AG20443 (cell line): Measurements from ENCODE around the gene WIPF2.
A peak's percentile ranks its signal among the peaks of the same experiment; 100 is the strongest.

Source experiments
- DNase-seq: peaks from one replicate; pipeline ENCODE4 v3.0.0; 2012; ENCODE audit warnings: low spot score, mixed read lengths

WIPF2 gene, protein sequence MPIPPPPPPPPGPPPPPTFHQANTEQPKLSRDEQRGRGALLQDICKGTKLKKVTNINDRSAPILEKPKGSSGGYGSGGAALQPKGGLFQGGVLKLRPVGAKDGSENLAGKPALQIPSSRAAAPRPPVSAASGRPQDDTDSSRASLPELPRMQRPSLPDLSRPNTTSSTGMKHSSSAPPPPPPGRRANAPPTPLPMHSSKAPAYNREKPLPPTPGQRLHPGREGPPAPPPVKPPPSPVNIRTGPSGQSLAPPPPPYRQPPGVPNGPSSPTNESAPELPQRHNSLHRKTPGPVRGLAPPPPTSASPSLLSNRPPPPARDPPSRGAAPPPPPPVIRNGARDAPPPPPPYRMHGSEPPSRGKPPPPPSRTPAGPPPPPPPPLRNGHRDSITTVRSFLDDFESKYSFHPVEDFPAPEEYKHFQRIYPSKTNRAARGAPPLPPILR

DNA sequence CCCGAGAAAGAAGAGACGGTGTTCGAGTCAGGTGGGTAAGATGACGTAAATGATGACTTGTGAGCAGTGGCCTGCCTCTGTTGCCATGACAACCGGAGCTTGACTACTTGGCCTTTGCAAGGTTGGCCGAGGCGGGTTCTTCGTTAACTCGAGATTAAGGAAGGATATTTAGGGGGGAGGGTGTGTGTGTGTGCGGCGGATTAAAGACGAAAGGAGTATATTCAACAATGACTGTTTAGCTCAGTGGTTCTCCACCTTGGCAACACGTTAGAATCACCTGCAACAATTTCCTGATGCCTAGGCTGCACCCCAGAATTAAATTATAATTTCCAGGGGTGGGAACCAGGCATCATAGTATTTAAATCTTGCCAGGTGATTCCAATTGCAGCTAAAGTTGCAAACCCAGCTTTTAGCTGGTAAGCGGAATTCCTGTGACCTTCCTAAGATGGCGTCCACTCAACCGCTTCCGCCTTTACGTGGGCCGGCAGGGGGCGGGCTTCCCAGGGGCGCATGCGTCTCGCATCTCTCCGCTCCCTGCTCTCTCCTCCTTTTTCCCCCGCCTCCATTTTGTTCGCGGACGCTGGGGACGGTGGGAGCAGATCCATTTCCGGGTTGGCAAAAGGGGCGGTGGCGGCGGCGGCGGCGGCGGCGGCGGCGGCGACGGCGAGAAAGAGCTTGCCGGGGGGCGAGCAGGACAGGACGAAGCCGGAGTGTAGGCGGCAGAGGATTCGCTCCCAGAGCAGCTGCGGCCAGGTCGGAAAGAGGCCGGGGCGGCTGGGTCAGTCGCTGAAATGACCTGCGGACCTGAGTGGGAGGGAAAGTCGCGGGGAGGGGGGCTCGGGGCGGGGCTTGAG, at the start of gene WIPF2:
TSS of gene WIPF2 (plus strand) at position 565 of the 854 bp plus-strand sequence. CDS start 37,156 bp downstream, outside the sequence.
- peak; percentile 99 for DNase-seq

GRCh38 chr17:40170325-40170724, 48.8 kb upstream of the WIPF2 start:
- DNase-seq = no peak

- DNase-seq = no peak
Measured at GRCh38 chr17:40171750-40172149, 47.4 kb upstream of the WIPF2 start.

- DNase-seq = no peak
Measured at GRCh38 chr17:40173091-40173777, 45.9 kb upstream of the WIPF2 start.

DNA sequence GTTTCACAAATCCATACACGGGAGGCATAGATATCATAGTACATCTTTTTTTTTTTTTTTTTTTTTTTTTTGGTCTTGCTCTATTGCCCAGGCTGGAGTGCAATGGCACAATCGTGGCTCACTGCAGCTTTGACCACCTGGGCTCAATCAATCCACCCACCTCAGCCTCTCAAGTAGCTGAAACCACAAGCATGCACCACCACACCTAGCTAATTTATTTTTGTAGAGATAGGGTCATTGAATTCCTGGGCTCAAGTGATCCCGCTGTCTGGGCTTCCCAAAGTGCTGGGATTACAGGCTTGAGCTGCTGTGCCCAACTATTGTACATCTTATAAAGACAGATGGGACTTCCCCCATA, 45.3 kb upstream of the WIPF2 start:
- no peak for DNase-seq

GRCh38 chr17:40174514-40174913, 44.6 kb upstream of the WIPF2 start:
- DNase-seq = no peak

GRCh38 chr17:40175928-40176753, 43.0 kb upstream of the WIPF2 start:
- no peak for DNase-seq

DNA sequence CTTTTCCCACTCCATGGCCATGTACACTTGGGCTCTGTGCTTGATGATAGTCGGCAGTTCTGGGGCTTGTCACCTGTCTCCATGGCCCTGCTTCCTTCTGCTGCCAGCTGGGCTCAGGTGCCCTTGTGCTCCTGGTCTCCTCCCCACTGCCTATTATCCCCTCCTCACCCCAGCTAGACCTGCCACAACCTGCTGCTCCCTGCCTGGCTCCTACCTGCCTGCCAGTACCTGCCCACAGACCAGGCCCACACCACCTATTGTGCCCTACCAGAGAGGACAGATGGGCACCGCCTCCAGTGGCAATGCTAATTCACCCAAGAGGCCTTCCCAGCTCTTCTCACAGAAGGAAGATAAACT, 42.4 kb upstream of the WIPF2 start:
- DNase-seq = no peak

DNA sequence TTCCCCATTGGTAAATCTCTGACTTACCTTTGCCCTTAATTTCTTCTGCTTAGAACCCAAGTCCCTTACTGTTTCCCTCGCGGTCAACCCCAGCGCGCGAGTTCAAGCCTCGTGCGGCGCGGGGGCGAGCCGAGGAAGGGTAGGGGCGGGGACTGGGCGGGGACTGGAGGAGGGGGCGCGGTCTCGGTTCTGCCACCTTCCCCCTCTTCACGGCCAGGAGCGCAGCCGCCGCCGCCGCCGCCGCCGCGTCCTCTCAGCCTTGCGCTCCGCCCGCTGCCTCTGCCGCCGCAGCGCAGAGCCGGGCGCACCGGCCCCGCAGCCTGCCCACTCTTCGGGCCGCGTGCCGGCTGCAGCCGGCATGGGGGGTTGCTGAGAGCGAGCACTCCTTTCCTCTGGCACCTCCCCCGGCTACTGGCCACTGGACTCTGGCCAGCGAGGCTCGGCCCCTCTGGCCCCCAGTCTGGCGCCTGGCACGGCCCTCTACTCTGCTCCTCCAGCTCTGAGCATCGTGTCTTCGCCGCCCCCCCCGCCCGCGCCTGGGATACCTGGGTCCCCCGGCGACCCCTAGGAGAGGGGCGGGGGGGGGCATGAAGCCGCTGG, 41.7 kb upstream of the WIPF2 start, which contains the start of gene RAPGEFL1:
TSS of gene RAPGEFL1 (plus strand) at position 196 of the 600 bp plus-strand sequence. CDS start at position 588, 392 bp downstream.
- peak; percentile 93 for DNase-seq

DNA sequence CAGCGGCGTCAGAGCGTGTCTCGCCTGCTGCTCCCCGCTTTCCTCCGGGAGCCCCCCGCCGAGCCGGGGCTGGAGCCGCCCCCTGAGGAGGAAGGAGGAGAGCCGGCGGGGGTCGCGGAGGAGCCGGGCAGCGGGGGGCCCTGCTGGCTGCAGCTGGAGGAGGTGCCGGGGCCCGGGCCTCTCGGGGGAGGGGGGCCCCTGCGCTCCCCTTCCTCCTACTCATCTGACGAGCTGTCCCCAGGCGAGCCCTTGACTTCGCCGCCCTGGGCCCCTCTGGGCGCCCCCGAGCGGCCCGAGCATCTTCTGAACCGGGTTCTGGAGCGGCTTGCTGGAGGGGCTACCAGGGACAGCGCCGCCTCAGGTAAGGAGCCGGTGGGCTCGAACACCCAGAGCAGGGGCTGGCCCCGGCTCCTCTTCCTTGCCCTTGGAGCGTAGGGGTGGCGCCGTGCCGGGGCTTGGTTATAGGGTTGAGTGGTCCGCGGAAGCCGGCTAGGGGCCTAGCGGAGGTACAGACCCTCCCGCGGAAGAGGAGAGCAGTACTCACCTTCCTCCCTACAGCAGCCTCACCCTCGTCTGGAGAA, 41.0 kb upstream of the WIPF2 start:
- no peak for DNase-seq

DNA sequence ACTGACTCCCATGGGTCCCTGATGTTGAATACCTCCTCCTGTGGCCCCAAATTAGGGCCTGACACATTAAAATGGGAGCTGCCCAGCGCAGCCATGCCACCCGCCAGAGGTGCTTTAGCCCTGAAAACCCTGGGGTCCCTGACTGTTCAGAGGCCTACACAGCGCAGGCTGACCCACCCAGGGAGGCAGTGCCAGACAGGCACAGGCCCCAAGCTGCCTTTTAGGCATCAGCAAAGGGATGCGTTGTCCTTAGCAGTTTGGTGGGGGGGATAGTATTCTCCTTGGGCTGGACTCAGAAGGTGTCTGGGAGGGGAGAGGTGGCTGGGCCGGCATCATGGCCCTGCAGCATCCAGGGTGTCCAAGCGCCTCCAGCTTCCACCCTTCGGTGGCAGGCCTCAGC, 40.4 kb upstream of the WIPF2 start:
- DNase-seq = no peak

DNA sequence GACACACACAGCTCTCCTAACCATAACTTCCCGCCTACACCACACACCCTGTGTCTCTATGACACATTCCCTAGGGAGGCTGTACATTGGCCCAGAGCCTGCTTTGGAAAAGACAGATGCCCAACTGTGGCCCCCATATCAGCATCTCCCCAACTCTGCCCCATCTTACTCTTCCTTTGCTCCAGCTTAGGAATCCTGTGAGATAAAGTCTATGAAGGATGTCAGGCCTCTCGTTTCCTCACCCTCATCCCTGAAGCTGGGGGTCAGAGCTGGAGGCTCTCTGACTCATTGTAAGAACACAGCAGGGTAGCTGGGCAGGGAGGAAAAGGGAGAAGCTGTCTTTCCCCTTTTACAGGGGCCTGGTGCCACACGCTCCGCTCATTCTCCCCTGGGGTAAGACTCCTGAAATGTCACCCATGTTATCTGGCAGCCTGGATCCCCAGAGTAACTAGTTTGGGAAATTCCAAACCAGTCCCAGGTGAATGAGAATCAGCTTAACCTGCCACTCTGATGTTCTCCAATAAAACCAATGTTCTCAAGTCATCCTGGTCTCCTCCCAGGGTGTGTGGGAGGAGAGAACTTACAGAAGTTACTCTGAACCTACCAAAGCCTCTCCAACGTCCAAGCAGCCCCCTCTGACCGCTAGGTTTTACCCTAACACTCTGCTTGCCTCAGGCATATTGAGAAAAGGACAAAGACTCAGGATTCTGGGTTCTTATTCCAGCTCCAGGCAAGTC, 39.0 kb upstream of the WIPF2 start:
- DNase-seq = peak; percentile 69

GRCh38 chr17:40180694-40181093, 38.4 kb upstream of the WIPF2 start:
- no peak for DNase-seq

GRCh38 chr17:40181205-40181604, 37.9 kb upstream of the WIPF2 start:
- no peak for DNase-seq

DNA sequence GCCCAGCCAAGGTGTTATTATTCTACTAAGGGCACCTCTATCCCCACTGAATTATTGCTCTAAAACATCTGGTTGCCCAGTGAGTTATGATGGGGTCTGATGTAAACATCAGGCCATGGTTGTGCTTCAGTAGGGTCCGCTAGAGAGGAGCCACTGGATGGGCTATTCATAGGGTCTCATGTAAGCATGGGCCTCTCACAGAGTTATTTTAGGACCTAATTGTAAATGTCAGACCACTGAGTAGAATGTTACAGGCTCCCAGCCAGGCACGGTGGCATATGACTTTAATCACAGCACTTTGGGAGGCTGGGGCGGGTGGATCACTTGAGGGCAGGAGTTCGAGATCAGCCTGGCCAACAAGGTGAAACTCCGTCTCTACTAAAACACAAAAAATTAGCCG, 36.5 kb upstream of the WIPF2 start:
- DNase-seq = no peak

DNA sequence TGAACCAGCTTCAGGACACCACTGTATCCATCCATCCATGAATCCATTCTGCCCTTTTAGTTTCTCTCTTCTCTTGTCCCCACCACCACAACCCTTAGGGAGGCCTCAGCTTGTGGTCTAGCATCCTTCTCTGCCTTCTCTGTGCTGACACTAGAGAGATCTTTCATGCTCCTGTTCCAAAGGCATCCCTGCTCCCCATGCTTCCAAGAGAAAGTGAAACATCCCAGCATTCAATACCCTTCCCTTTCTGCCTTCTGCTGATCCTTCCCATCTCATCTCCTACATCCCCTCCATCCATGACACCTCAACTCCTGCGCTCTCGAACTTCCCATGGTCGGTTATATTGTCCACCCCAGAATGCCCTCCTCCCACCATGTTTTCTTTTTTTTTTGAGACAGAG, 31.9 kb upstream of the WIPF2 start:
- DNase-seq = no peak

DNA sequence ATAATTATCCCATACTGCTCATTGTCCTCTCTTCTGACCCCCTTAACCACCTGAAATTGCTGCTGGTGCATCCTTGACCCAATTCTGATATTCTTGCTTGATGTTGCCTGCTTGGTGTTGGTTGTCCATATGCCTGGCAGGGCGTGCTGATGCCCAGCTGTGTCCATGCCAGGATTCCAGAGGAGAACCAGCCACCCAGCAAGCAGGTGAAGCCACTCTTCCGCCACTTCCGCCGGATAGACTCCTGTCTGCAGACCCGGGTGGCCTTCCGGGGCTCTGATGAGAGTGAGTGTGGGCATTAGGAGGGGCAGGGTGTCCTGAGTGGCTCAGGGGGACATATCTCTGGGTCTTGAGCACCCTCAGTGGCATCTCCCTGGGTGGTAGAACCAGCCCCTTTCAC, 30.4 kb upstream of the WIPF2 start:
- no peak for DNase-seq

DNA sequence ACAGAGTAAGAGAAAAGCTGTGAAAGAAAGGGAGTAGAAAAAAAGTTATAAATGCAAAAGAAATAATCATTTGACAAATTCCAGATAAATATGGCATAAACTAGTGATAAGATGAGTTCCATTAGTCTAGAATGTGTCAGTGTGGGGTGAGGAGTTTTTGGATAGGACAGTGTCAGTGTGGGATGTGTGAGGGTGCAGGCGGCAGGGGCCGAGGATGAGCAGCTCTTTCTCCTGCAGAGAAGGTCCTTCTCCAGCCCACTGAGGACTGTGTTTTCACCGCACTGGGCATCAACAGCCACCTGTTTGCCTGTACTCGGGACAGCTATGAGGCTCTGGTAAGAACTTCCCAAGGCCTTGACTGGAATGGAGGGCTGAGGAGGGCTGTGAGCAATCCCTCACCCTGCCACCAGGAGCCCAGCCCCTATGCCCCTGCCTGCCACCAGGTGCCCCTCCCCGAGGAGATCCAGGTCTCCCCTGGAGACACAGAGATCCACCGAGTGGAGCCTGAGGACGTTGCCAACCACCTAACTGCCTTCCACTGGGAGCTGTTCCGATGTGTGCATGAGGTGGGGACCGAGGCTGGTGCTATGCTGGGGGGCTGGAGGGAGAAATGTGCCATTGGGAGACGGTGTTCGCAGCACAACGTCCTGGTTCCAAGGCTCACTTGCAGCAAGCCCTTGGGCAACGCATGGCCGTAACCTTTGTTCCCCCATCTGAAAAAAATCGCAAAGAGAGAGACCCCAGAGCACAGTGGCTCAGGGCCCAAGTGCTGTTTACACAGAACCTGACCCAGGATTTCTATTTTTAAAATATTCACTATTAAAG, 28.7 kb upstream of the WIPF2 start:
- DNase-seq = no peak
